ENCODE measurements around the gene NEURL2.

The NEURL2 gene

GRCh38 chr20:45867136-45867818, 23.7 kb downstream of the NEURL2 start:
- DNase-seq = no peak

- DNase-seq = no peak
These were observed 24.6 kb downstream of the NEURL2 start for GRCh38 chr20:45866454-45866853.

- DNase-seq = no peak
These were observed 27.2 kb downstream of the NEURL2 start for GRCh38 chr20:45863543-45864470.

GRCh38 chr20:45861221-45862075, 29.6 kb downstream of the NEURL2 start:
- no peak for DNase-seq

GRCh38 chr20:45860560-45861220, 30.3 kb downstream of the NEURL2 start:
- DNase-seq = no peak

GRCh38 chr20:45859916-45860315, 31.1 kb downstream of the NEURL2 start:
- DNase-seq = no peak

- no peak for DNase-seq
These were observed 33.2 kb downstream of the NEURL2 start for GRCh38 chr20:45857882-45858216.

- peak; percentile 98 for DNase-seq
These were observed 33.7 kb downstream of the NEURL2 start, which contains the start of the genes ACOT8 and ZSWIM3 for GRCh38 chr20:45857114-45857881. Gene ACOT8 (minus strand): TSS chr20:45857392. CDS start chr20:45857315, 77 bp downstream. Gene ZSWIM3 (plus strand): TSS chr20:45857614. CDS start chr20:45857826, 212 bp downstream.

GRCh38 chr20:45853484-45853883, 37.5 kb downstream of the NEURL2 start:
- no peak for DNase-seq

GRCh38 chr20:45852326-45852725, 38.7 kb downstream of the NEURL2 start:
- no peak for DNase-seq

GRCh38 chr20:45851501-45851900, 39.5 kb downstream of the NEURL2 start:
- DNase-seq = no peak

- no peak for DNase-seq
These were observed 40.1 kb downstream of the NEURL2 start for GRCh38 chr20:45850926-45851325.

- no peak for DNase-seq
These were observed 40.8 kb downstream of the NEURL2 start for GRCh38 chr20:45850238-45850637.

- no peak for DNase-seq
These were observed 41.9 kb downstream of the NEURL2 start for GRCh38 chr20:45848969-45849582.

- DNase-seq = no peak
These were observed 42.6 kb downstream of the NEURL2 start for GRCh38 chr20:45848421-45848820.

GRCh38 chr20:45845452-45845851, 45.6 kb downstream of the NEURL2 start:
- no peak for DNase-seq

- no peak for DNase-seq
These were observed 47.5 kb downstream of the NEURL2 start for GRCh38 chr20:45843506-45843905.

- DNase-seq = no peak
These were observed 48.7 kb downstream of the NEURL2 start for GRCh38 chr20:45842169-45842812.

GRCh38 chr20:45841407-45842129, 49.4 kb downstream of the NEURL2 start:
- no peak for DNase-seq

GRCh38 chr20:45840700-45841198, 50.3 kb downstream of the NEURL2 start:
- no peak for DNase-seq
